GM23338 (cell line): ENCODE results near the gene SLC18A2. TPM values are rescaled to one million over a fixed set of nuclear protein-coding genes. Genes with fewer than 3 reads are reported as not detected.

Experiments used
- ATAC-seq: fragments of 200-7000 bp; cut with Tn5 transposase; 3 replicates; pipeline ENCODE4 v1.9.1; 2020
- DNase-seq: peaks from one replicate; pipeline ENCODE4 v3.0.0-alpha.2; 2015; ENCODE audit warnings: low spot score
- H2AFZ ChIP-seq: fragments of 200-600 bp; sonication (generic); 2 replicates; pipeline ENCODE4 v1.8.0; 2016; ENCODE audit warnings: antibody characterized with exemption, mild to moderate bottlenecking, moderate library complexity
- H3F3A ChIP-seq: fragments of 200-600 bp; sonication (generic); replicated peaks from 2 replicates; pipeline ENCODE4 v1.8.0; 2017; ENCODE audit warnings: antibody characterized with exemption, mixed run types, low read depth
- H3K27ac ChIP-seq: fragments of 200-600 bp; sonication (generic); 2 replicates; pipeline ENCODE4 v1.6.1; 2016; ENCODE audit warnings: low read depth
- H3K27me3 ChIP-seq: fragments of 200-600 bp; sonication (generic); 2 replicates; pipeline ENCODE4 v1.8.0; 2016; ENCODE audit warnings: mild to moderate bottlenecking, mixed run types, moderate library complexity; ENCODE audit not compliant: insufficient read depth
- H3K36me3 ChIP-seq: fragments of 200-600 bp; sonication (generic); 2 replicates; pipeline ENCODE4 v1.8.0; 2016; ENCODE audit warnings: mild to moderate bottlenecking; ENCODE audit not compliant: insufficient read depth
- H3K4me1 ChIP-seq: fragments of 200-600 bp; sonication (generic); 2 replicates; pipeline ENCODE4 v1.8.0; 2016; ENCODE audit warnings: mild to moderate bottlenecking, moderate library complexity; ENCODE audit not compliant: insufficient read depth
- H3K4me2 ChIP-seq: fragments of 200-600 bp; sonication (generic); 2 replicates; pipeline ENCODE4 v1.7.1; 2017; ENCODE audit warnings: mixed run types
- H3K4me3 ChIP-seq: fragments of 200-600 bp; sonication (generic); 2 replicates; pipeline ENCODE4 v1.6.1; 2016; ENCODE audit warnings: mixed run types
- H3K79me2 ChIP-seq: fragments of 200-600 bp; sonication (generic); replicated peaks from 2 replicates; pipeline ENCODE4 v1.8.0; 2017; ENCODE audit warnings: mild to moderate bottlenecking; ENCODE audit not compliant: insufficient read depth
- H3K9me2 ChIP-seq: fragments of 200-600 bp; sonication (generic); 2 replicates; pipeline ENCODE4 v1.8.0; 2017; ENCODE audit not compliant: insufficient read depth
- H4K20me1 ChIP-seq: fragments of 200-600 bp; sonication (generic); replicated peaks from 2 replicates; pipeline ENCODE4 v1.8.0; 2017; ENCODE audit warnings: mild to moderate bottlenecking; ENCODE audit not compliant: insufficient read depth
- H3K27ac Mint-ChIP-seq: 2 replicates; pipeline ENCODE4 v1.8.0; 2020; ENCODE audit warnings: inconsistent platforms, mild to moderate bottlenecking, moderate library complexity, mixed read lengths
- H3K27me3 Mint-ChIP-seq: 3 replicates; pipeline ENCODE4 v1.8.0; 2022; ENCODE audit warnings: low read depth, mild to moderate bottlenecking, moderate library complexity, mixed read lengths, inconsistent platforms; ENCODE audit not compliant: insufficient read depth, poor library complexity
- H3K36me3 Mint-ChIP-seq: 3 replicates; pipeline ENCODE4 v1.8.0; 2021; ENCODE audit warnings: low read depth, mild to moderate bottlenecking, inconsistent platforms, moderate library complexity, mixed read lengths
- H3K4me1 Mint-ChIP-seq: 3 replicates; pipeline ENCODE4 v1.8.0; 2020; ENCODE audit warnings: mild to moderate bottlenecking, inconsistent platforms, mixed read lengths
- H3K4me3 Mint-ChIP-seq: 3 replicates; pipeline ENCODE4 v1.8.0; 2021; ENCODE audit warnings: moderate library complexity, mild to moderate bottlenecking, inconsistent platforms, mixed read lengths
- H3K9me3 Mint-ChIP-seq: 3 replicates; pipeline ENCODE4 v1.8.0; 2020; ENCODE audit warnings: moderate library complexity, mild to moderate bottlenecking, inconsistent platforms, mixed read lengths
- CREB1 ChIP-seq: fragments of 250-450 bp; sonication (Bioruptor Pico); IDR thresholded peaks from 2 replicates; pipeline ENCODE4 v1.5.0; 2020; ENCODE audit warnings: low read depth, mild to moderate bottlenecking, moderate library complexity
- CTCF ChIP-seq, 2 experiments: fragments of 200-600 bp in 1 of 2; sonication (generic) in 1 of 2; conservative IDR thresholded peaks; 2 replicates each; pipeline versions ENCODE4 v1.5.1 to v1.6.1; 2016 to 2017; ENCODE audit warnings: antibody characterized with exemption in 2 of 2, low read depth in 2 of 2, mild to moderate bottlenecking in 2 of 2, moderate library complexity in 1 of 2
- ETS1 ChIP-seq: IDR thresholded peaks from 2 replicates; pipeline ENCODE4 v1.6.1; 2016; ENCODE audit warnings: antibody characterized with exemption
- EZH2 ChIP-seq: fragments of 200-600 bp; sonication (generic); IDR thresholded peaks from one replicate; pipeline ENCODE4 v1.8.0; 2017; ENCODE audit warnings: antibody characterized with exemption, mild to moderate bottlenecking, low read depth; ENCODE audit not compliant: unreplicated experiment
- EZH2phosphoT487 ChIP-seq: fragments of 200-600 bp; sonication (generic); IDR thresholded peaks from one replicate; pipeline ENCODE4 v1.8.1; 2018; ENCODE audit warnings: antibody characterized with exemption; ENCODE audit not compliant: unreplicated experiment
- JUNB ChIP-seq: IDR thresholded peaks from one replicate; pipeline ENCODE4 v1.6.1; 2016; ENCODE audit warnings: antibody characterized with exemption; ENCODE audit not compliant: unreplicated experiment
- NANOG ChIP-seq: IDR thresholded peaks from 2 replicates; pipeline ENCODE4 v1.6.1; 2016; ENCODE audit warnings: antibody characterized with exemption, borderline replicate concordance
- POLR2AphosphoS5 ChIP-seq: IDR thresholded peaks from 2 replicates; pipeline ENCODE4 v1.6.1; 2016; ENCODE audit warnings: antibody characterized with exemption, low read depth
- REST ChIP-seq: IDR thresholded peaks from one replicate; pipeline ENCODE4 v1.6.1; 2018; ENCODE audit warnings: antibody characterized with exemption; ENCODE audit not compliant: unreplicated experiment
- STAT1 ChIP-seq: IDR thresholded peaks from one replicate; pipeline ENCODE4 v1.6.1; 2016; ENCODE audit warnings: antibody characterized with exemption; ENCODE audit not compliant: unreplicated experiment
- ZNF114 ChIP-seq: fragments of 250-450 bp; sonication (Bioruptor Pico); IDR thresholded peaks from 2 replicates; pipeline ENCODE4 v1.5.0; 2020; ENCODE audit warnings: mild to moderate bottlenecking, moderate library complexity
- ZNF331 ChIP-seq: fragments of 250-450 bp; sonication (Bioruptor Pico); IDR thresholded peaks from 2 replicates; pipeline ENCODE4 v1.5.0; 2020; ENCODE audit warnings: low read depth, mild to moderate bottlenecking, moderate library complexity
- ZNF462 ChIP-seq: fragments of 250-450 bp; sonication (Bioruptor Pico); IDR thresholded peaks from 2 replicates; pipeline ENCODE4 v1.5.0; 2020; ENCODE audit warnings: mild to moderate bottlenecking, moderate library complexity
- polyA plus RNA-seq: library from polyadenylated mRNA; unstranded; fragments of >200 nt; fragmentation: Nextera tagmentation; extraction: Ambion mirVana; gene quantifications from 2 replicates; pipeline ENCODE4 v1.2.1, GENCODE V29; 2016
- total RNA-seq: library from RNA; depleted of rRNA; stranded (reverse); fragments of >200 nt; shearing (Covaris generic); gene quantifications from 2 replicates; pipeline ENCODE4 v1.2.3, GENCODE V29; 2014

Gene SLC18A2
- total and polyA plus RNA-seq, 2 experiments from 2014 or later = 4.3 to 8.7 TPM

DNA sequence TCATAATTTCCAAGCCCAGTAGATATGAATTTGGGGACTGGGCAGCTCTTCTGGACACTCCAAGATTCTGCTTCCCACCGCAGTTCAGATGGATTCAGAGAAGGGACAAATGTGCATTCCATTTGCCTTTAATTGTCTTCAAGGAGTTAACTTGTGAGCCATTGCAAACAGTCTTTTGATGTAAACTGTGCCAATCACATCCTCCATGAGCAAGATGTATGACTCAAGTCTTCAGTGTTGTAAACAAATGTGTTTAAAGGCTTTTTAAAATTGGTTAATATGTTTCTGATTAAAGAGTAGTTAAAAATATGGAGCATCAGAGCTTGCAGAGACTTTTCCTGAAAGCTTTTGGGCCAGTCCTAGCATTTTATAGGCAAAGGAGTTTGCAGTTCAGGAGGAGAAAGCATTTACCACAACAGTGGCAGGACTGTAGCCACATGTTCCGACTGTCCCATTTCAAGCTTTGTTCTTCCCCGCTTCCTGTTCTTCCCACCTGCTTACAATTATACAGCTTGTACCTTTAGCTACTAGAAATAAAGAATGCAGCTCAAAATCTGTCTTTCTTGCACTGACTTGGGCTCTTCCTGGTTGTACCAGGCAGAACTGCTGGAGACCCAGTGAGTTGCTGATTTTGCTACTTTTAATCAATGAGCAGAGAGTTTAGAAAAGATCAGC, 6.2 kb downstream of the SLC18A2 start:
- no peaks in the 10 kb centered on the region; the same call in 2 of the 3 replicates for H3K9me3 Mint-ChIP-seq
- peaks cover 13% of the 10 kb centered on the region for H3K27me3 Mint-ChIP-seq

More for the DNA sequence above, 6.2 kb downstream of the SLC18A2 start:
- H3F3A ChIP-seq = no peaks in the 10 kb centered on the region
- TF ChIP-seq STAT1 (no peak), EZH2phosphoT487 (no peak), ZNF114 (CRISPR knock-in tag) (no peak), REST (no peak), ETS1 (no peak), CREB1 (CRISPR knock-in tag) (no peak), ZNF331 (CRISPR knock-in tag) (no peak), JUNB (no peak), NANOG (no peak), ZNF462 (no peak), POLR2AphosphoS5 (no peak), CTCF (conservative IDR thresholded peaks at IDR 0.05; ENCODE audit: low read depth in 2 of 2) (no peak), EZH2 (no peak)
- H2AFZ ChIP-seq = no peak overlapping the region
- Mint-ChIP-seq H3K36me3 (no peaks in the 10 kb centered on the region; the same call in 2 of the 3 replicates), H3K4me1 (peaks cover 14% of the 10 kb centered on the region), H3K27ac (no peak overlapping the region), H3K4me3 (no peak overlapping the region)
- H3K9me2 ChIP-seq = no peaks in the 10 kb centered on the region
- H3K79me2 ChIP-seq = no peaks in the 10 kb centered on the region
- no peak overlapping the region for H3K4me3 ChIP-seq
- H3K27me3 ChIP-seq = peaks cover 14% of the 10 kb centered on the region
- H3K4me1 ChIP-seq = peaks cover 10% of the 10 kb centered on the region; the same call in 1 of the 2 replicates
- ATAC-seq (no peak), DNase-seq (no peak)
- H3K4me2 ChIP-seq = no peak overlapping the region
- H3K27ac ChIP-seq = no peak overlapping the region
- H3K36me3 ChIP-seq = no peaks in the 10 kb centered on the region
- H4K20me1 ChIP-seq = peaks cover 6% of the 10 kb centered on the region; the same call in 1 of the 2 replicates
